Mesenteric fat pad (tissue), 1 donor: ENCODE results near the gene SMAD7. TPM values are rescaled to one million over a fixed set of nuclear protein-coding genes. Genes with fewer than 3 reads are reported as not detected.

Experiments used
- DNase-seq: peaks from one replicate; pipeline ENCODE4 v3.0.0-alpha.2; 2020; ENCODE audit warnings: low spot score
- total RNA-seq: library from RNA; stranded (reverse); fragmentation: NEBNext Ultra II Directional; extraction: Animal tissue kit (Norgen Biotek cat#: 25700); gene quantifications from one replicate; pipeline ENCODE4 v1.2.1, GENCODE V29; 2021
- donor health status: DM: yes; HTN: yes; CAD: no.

Gene SMAD7
- total RNA-seq, 1 donor from 2014 or later: 56.2 TPM

DNA sequence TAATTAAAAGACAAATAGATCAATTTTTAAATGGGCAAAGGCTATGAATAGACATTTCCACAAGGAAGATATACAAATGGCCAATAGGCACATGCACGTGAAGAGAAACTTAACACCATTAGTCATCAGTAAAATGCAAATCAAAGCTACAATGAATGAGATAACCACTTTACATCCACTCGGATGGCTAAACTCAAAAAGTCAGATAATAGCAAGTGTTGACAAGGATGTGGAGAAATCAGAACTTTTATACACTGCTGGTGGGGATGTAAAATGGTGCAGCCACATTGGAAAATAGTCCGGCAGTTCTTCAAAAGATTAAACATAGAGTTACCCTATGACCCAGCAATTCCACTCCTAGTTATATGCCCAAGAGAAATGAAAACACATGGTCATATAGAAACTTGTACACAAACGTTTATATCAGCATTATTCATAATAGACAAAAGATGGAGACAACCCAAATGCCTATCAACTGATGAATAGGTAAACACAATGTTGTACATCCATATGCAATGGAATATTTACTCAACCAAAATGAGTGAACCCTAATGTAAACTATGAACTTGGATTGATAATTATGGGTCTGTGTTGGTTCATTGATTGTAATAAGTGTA lies 51.1 kb downstream of the SMAD7 start:
- DNase-seq: no peak

DNA sequence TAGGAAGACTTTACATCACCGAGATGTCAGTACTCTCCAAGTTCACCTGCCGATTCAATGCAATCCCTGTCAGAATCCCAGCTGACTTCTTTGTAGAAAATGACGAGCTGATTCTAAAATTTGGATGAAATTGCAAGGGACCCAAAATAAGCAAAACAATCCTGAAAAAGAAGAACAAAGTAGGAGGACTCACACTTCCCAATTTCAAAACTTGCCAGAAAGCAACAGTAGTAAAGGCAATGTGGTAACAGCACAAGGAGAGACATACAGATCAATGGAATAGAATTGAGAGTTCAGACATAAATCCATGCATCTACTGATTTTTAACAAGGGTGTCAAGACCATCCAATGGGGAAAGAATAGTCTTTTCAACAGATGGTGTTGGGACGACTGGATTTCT lies 52.2 kb downstream of the SMAD7 start:
- no peak for DNase-seq

DNA sequence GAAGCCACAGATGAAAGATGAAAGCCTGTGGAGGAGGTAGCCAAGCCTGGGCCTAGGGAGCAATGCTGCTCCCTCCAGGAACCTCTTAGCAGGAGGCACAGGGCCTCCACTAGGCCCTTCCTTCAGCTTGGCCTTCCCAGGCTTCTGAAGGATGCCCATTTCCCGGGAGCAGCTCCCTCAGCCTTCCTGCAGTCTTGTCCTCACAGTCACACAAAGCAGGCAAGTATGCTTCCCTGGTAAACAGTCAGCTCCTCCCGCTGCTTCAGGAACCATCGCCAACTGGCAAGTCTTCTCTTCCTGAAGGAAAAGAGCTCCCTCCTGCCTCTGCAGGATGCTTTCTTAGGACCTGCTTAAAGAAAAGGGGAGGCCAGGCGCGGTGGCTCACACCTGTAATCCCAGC lies 53.2 kb downstream of the SMAD7 start:
- peak; percentile 53 for DNase-seq

DNA sequence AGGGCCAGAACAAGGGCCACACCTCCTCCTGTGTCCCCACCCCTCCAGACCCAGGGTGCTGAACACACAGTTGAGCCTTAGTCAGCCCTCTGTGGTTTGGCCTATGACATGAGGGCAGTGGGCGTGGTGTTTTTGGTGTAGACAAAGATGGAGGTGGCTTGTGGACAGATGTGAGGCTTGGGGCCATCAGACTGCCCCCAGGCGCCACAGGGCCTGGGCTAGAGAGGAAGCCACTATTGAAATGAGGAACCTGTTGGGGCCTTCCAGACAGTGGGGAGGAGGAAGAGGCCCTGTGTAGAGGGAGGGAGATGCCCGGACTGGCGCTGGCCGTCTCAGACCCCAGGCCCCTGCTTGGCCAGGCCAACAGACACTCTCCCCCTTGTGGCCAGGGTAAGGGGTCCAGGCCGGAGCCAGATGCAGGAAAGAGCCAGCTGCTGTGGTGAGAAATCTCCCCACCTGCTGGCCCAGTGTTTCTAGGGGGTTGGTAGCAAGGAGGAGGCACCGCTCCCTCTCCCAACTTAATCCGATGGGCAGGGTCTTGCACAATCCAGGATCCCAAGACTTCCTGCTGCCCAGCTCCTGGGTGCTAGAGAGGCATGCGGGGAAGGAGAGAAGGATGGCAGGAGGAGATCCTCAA lies 53.8 kb downstream of the SMAD7 start:
- DNase-seq: peak; percentile 88

DNA sequence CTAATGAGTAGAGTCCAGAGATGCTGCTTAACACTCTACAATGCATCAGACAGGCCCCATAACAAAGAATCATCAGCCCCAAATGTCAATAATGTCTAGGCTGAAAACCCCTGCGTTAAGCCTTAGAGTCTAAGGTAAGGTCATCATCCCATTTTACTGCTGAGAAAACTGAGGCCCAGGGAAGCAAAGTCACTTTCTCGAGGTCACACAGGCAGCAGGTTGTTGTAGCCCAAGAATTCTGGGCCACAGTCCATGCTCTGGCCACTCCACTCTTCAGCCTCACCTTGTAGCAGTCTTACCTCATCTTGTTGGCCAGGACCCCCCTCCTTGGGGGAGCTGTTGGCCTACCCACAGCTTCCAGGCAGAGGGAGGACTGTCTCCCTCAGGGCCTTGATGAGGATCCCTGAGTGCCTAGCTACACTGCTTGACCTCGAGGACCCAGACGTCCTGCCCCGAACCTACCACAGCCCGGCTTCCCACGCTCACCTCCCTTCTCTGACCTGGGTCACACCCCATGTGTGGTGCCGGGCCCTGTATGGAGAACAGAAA lies 54.4 kb downstream of the SMAD7 start:
- DNase-seq: no peak

DNA sequence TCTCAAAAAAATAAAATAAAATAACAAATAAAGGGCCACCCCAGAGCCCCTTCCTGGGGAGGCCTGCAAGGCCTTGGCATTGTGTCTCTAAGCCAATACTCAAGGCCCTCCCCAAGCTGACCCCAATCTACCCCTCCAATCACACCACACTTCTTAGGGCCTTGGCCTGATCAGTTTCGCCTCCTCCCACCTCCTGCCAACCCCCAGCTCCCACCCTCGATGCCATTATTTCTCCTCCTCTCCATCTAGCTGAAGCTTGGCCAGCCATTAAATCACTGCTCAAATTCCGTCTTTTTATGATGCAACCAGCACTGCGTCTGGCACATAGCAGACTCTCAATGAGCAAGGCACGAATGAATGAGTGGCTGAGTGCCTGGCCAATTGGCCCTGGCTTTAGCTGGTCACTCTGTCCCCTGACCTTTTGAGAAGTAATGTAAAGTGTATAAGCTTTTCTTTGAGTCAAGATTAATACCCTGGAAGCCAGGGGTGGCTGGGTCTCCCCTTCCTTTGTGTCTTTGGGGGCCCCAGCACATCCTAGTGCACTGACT lies 55.9 kb downstream of the SMAD7 start:
- peak; percentile 74 for DNase-seq

DNA sequence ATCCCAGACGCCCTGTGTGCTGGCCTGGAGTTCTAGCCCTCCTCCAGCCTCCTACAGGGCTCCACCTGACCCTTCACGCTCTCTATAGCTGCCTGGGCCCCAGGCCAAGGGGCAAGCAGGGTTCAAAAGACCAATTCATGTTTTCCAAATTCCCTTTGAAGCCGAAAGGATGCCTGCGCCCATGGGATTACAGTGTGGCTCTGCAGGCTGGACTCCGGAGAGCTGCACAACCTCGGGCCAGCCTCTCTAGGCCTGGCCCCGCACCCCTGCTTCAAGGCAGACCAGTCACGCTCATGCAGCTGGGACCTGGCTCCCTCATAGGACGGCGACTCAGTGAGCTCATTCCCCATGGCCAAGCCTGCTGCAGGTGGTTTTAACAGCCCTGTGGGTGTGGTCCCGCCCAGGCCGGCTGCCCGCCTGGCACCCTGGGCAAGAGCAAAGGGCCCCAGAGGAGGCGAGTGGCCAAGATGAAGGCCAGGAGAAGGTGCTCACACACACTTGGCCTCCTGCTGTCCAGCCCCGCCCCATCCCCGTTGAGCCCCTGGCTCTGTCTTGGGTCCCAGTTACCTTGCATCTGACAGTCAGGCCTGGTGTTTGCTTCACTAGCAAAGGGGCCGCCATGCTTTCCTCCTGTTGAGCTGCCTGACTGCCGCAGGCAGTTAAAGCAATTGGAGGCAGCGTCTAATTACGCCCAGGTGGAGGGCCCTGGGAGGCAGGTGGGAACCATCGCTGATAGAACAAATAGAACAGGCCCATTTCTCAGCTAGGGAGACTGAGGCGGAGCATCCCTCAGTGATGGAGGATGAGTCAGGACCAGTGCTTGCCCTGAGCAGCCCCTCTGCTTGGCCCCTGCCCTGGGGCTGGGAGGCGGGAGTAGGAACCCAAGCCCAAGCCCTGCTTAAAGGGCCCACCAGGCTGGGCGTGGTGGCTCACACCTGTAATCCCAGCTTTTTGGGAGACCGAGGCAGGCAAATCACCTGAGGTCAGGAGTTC lies 56.9 kb downstream of the SMAD7 start:
- DNase-seq: peak; percentile 85

DNA sequence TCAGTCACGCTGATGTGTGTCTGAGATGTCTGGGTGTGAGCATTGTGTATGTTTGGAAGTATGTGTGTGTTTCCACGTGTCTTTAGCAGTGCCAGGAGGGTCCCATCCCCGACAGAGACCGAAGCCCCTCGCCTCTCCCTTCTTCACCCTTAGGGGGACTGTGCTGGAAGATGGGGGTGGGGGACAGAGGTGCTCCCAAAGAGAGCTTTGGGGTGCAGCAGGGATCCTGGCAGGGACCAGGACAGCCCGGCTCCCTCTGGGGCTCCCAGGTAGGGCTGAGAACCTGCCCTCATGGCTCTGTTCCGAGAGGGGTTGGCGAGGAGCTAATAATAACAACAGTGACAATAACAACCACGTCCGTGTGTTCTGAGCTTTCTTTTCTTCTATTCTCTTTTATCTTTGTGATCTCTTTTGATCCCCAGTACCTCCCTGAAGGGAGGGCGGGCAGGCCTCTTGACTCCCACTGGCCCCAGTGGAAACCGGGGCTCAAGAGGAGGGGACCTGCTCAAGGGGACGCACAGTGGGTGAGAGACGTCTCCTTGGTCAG lies 57.6 kb downstream of the SMAD7 start:
- peak; percentile 51 for DNase-seq

DNA sequence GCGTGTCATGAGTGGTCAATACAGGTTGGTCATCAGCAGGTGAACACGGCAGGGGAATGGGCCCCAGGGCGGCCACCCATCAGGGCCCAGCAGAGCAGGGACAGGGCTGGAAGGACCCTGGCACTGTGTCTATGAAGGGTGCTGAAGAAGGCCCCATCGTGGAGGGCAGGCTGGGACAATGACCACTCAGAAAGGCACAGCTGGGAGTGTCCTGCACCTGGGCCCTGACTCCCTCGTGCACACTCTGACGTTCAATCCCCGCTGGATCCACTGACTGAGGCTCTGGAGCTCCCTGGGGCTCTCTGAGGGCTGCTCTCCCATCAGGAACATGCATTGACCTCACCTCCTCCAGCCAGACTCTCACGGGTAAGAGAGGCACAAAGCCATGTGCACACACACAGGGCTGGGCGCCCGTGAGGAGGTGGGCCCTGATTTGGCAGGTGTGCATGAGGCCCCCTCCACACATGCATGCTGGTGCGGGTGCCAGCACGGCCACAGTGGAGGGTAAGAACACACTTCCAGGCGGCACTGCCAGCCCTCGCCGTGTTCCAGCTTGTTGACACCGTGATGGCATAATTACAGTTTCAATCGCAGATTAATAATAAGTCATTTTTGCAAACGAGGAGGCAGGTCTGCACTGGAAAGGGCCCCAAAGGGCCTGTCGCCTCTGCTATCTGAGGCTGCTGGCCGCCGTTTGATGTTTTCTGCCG lies 58.5 kb downstream of the SMAD7 start:
- peak; percentile 81 for DNase-seq

DNA sequence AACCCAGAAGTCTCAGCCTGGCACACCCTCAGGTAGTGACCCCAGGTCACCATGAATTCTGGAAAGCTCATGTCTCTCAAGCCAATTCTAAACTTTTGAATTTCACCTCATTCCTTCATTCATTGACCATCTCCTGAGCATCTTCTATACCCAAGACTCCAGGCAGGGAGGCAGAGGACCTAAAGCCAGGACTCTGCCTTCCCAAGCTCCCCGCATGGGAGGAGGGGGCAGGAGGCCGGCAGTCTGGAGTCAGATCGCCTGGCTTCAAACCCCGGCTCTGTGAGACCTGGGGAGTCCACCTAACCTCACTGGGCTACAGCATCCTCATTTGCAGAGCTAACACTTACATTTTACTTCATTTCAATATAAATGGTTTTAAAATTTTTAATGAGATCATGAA lies 59.0 kb downstream of the SMAD7 start:
- DNase-seq: peak; percentile 76

DNA sequence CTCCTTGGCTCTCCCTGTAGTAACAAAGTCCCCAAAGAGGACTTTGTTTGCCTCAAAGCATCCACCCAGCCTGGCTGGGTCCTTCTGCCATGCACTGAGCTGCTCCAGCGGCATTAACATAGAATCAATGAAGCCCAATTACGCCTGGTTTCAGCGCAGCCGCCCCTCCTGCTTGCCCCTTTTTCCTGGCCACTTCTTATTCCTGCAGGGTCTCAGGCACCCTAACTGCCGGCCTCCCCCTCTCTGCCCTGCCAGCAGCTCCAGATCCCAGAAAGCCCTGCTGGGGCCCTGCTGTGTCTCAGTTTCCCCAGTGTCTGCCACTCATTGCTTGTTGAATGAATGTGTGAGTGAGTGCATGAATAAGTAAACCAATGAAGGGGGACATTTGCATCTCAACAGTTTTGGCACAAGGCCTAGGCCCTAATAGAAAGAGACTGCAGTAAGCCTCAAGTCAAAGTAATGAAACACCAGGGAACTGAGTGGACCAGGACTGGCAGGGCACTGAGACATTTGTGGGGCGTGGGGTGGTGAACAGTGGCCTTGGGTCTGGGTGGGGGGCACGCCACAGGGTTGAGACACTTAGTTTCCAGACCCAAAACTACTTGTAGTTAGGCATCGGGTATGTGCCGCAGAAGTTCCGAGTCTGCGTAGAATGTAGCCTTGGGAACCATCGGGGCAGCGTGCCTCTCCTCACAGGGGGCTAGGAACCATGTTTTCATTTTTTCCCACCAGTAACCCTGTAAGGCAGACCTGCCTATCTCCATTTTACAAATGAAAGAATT lies 60.6 kb downstream of the SMAD7 start:
- peak; percentile 49 for DNase-seq

DNA sequence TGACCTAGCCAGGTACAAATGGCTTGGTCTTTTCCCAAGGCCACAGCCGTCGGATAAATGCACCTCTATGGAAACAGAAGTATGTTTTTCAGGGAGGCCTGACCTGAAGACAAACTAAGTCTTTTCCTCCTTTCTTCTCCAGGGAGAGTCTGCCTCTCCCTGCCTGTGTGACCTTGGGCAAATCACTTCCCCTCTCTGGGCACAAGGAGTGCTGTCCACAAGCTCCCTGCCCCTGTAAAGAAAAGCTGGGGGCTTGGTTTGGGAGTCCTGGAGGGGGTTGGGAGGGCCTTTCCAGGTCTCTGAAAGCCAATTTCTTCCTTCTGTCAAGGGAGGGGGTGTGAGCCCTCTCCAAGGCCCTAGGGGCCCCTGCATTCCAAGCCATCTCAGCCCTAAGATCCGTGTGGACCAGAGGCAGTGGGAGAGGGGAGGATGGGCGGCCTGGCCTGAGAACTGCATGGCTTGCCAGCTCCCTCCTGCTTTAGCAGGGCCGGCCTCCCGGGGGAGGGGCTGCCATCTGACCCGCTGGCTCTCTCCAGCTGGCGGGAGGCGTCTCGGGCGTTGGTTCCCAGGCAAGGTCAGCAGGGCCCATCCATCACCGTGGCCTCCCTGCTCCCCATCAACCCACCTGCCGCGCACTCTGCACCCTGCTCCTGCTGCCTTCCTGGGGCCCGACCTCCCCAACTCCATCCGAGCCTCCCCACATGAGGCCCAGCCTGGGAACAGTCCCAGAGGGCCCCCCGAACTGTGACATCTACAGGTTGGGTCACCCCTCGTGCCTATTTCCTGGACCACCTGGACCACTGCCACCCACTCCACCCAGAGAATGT lies 61.4 kb downstream of the SMAD7 start:
- DNase-seq: peak; percentile 89

DNA sequence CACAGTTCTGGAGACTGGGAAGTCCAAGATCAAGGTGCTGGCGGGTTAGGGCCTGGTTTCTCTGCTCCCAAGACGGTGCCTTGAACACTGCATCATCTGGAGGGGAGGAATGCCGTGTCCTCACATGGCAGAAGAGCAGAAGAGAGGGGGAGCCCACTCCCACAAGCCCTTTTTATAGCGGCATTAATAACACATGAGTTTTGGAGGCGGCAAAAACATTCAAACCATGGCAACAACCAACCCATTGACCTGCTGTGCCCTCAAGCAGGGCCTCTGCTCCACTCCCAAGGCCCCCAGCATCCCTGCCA lies 62.0 kb downstream of the SMAD7 start:
- DNase-seq: no peak

DNA sequence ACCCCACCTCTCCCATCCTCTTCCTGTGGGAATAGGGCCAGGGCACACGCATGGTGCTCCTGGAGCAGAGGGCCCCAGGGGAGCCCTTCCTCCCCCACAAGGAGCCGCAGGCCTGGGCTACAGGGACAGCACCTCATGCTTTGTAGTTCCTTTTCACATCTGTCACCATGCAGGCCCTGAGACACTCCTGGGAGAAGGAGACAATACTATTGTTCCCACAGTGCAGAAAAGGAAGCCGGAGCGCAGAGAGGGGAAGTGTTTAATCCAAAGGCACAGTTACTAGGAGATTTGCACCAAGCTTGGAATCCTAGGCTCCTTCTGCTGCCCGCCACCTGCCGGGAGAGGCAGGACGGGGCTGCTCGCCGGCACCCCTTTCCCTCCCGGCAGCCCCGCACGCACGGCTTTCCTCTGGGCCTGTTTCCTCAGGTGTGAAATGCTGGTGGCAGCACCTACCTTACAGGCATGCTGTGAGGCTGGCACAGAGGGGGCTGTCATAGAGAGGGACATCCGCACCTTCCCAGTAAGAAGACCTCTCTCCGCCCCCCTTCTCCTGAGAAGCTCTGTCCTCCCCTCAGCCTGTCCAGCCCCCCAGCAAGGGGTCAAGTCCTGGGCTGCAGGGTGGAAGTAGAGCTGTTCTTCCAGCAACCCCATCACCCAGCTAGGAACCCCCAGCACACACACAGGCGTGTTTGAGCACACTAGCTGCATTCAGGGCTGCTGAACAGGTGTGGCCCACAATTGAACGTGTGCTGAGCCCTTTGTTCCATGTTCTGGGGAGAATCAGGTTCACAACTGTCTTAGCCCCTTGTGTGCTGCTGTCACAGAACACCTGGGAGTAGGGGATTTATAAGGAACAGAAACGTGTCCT lies 62.6 kb downstream of the SMAD7 start:
- DNase-seq: peak; percentile 78

DNA sequence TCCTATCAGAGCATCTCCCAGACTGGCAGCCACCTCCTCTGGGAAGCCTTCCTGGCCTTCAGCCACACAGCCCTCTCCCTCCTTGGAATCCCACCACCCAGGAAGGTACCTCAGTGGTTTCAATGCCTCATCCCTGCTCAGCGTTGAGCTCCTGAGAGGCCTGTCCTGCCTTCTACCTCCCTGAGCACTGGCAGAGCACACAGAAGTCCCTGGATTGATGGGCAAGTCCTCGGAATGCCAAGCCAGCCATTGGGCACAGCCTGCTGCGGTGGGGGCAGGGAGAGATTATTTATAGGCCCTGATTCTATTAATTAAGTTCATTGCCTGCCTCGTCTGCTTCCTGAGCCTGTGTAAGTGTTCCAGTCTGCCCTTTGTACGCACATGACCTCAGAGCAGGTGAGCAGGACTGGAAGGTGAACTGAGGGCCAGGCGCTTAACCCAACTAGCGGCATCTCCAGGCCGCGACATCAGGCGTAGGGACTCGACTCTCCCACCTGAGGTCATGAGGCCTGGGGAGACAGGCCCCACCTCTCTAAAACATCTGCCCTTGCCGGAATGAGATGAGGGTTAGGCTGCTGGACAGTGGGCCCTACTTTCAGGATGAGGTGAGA lies 63.4 kb downstream of the SMAD7 start:
- peak; percentile 81 for DNase-seq

DNA sequence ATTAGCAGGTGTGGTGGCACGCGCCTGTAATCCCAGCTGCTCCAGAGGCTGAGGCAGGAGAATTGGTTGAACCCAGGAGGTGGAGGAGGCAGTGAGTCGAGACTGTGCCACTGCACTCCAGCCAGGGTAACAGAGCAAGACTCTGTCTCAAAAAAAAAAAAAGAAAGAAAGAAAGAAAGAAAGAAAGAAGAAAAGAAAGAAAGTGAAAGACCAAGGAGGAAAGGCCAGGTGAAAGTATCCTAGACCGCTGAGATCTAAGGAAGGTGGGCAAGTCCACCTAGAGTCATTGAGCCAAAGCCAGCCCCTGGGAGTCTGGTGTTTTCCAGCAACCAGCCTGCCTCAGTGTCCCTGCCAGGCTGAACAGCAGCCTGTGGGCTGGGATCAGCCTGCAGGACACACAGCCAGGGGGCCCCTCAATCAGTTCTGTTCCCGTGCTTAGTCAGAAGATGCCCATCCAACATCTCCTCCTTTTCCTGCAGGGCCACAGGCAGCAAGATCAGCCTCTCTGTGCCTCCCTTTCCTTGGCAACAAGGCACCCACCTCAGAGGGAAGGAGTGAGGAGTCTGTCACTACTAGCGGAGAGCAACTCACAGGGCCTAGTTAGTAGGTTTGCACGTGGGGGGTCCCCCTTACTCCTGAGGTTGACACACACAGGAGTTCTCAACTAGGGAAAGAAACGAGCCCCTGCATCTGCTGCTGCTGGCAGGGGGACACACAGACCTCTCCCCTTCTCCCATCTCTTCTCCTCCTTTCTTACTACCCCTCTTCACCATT lies 64.1 kb downstream of the SMAD7 start:
- DNase-seq: no peak

DNA sequence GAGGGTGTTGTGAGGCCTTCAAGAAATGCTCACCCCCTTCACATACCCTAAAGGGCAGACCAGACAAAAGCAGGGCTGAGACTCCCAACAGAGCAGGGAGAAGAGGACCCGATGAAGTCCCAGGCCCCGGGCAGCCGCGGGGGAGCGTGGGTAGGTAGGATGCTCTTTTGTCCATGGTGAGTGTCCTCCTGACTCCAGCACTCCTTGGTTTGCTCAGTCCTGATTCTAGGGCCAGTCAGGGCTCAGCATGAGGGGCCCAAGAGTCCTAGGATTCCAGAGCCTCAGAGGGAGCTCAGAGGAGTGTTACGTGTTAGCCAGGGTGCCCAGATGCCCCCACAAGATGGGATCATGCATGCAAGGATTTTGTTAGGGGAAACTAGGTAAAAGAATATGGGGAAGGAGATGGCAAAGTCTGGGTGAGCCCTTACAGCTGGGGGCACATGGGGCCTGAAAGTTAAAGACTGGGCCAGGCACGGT lies 64.8 kb downstream of the SMAD7 start:
- peak; percentile 67 for DNase-seq
